Karpas-422 (cell line): ENCODE results near the gene HOXB6. TPM values are rescaled to one million over a fixed set of nuclear protein-coding genes. Genes with fewer than 3 reads are reported as not detected.

ENCODE experiments used
- DNase-seq: peaks from one replicate; pipeline ENCODE4 v3.0.0-alpha.2; 2015
- H2AFZ ChIP-seq: fragments of 200-600 bp; sonication (generic); 2 replicates; pipeline ENCODE4 v1.6.1; 2014; ENCODE audit warnings: antibody characterized with exemption, low read length, mixed read lengths
- H3K27ac ChIP-seq: fragments of 200-600 bp; sonication (generic); 2 replicates; pipeline ENCODE4 v1.5.1; 2014; ENCODE audit warnings: mild to moderate bottlenecking, low read length, moderate library complexity
- H3K27me3 ChIP-seq: fragments of 200-600 bp; sonication (generic); 2 replicates; pipeline ENCODE4 v1.6.1; 2014; ENCODE audit warnings: low read length, mixed read lengths
- H3K36me3 ChIP-seq: fragments of 200-600 bp; sonication (generic); 2 replicates; pipeline ENCODE4 v1.6.1; 2014; ENCODE audit warnings: low read length, mixed read lengths; ENCODE audit not compliant: insufficient read depth
- H3K4me1 ChIP-seq: fragments of 200-600 bp; sonication (generic); 2 replicates; pipeline ENCODE4 v1.6.1; 2014; ENCODE audit warnings: mild to moderate bottlenecking, low read length, mixed read lengths
- H3K4me2 ChIP-seq: fragments of 200-600 bp; sonication (generic); 2 replicates; pipeline ENCODE4 v1.6.1; 2014; ENCODE audit warnings: low read length, low read depth, mild to moderate bottlenecking; ENCODE audit not compliant: poor library complexity, severe bottlenecking
- H3K4me3 ChIP-seq: fragments of 200-600 bp; sonication (generic); 2 replicates; pipeline ENCODE4 v1.5.1; 2014; ENCODE audit warnings: mild to moderate bottlenecking, antibody characterized with exemption, low read length, mixed read lengths
- H3K79me2 ChIP-seq: fragments of 200-600 bp; sonication (generic); 2 replicates; pipeline ENCODE4 v1.6.1; 2014; ENCODE audit warnings: mild to moderate bottlenecking, low read length, mixed read lengths
- H3K9ac ChIP-seq: fragments of 200-600 bp; sonication (generic); 2 replicates; pipeline ENCODE4 v1.6.0; 2014; ENCODE audit warnings: low read length
- H3K9me2 ChIP-seq: fragments of 200-600 bp; sonication (generic), shearing (Covaris generic); replicated peaks from 2 replicates; pipeline ENCODE4 v1.6.0; 2014; ENCODE audit warnings: mild to moderate bottlenecking, low read length, moderate library complexity; ENCODE audit not compliant: insufficient read depth
- H3K9me3 ChIP-seq: fragments of 300-700, 200-600 bp; sonication (generic); 2 replicates; pipeline ENCODE4 v1.6.1; 2014; ENCODE audit warnings: low read length, mixed read lengths
- H4K20me1 ChIP-seq: fragments of 200-600 bp; sonication (generic); 2 replicates; pipeline ENCODE4 v1.6.1; 2014; ENCODE audit warnings: mild to moderate bottlenecking, antibody characterized with exemption, low read length, low read depth; ENCODE audit not compliant: insufficient read depth
- total RNA-seq: library from RNA; depleted of rRNA; stranded (reverse); fragments of >200 nt; shearing (Covaris generic); gene quantifications from 2 replicates; pipeline ENCODE4 v1.2.3, GENCODE V29; 2014; ENCODE audit warnings: low replicate concordance

Gene HOXB6
- total RNA-seq, 1 experiment from 2014 or later: 0.48 TPM

- no peaks in the 10 kb centered on the region for H3K9me2 ChIP-seq
- H3K27ac ChIP-seq: no peak overlapping the region
- no peaks in the 10 kb centered on the region for H3K4me1 ChIP-seq
- H3K9me3 ChIP-seq: no peaks in the 10 kb centered on the region
- no peak overlapping the region for H3K9ac ChIP-seq
- H3K27me3 ChIP-seq: no peaks in the 10 kb centered on the region
- no peak overlapping the region for H2AFZ ChIP-seq
- no peak for DNase-seq
- H3K4me2 ChIP-seq: no peak overlapping the region
- H3K79me2 ChIP-seq: no peaks in the 10 kb centered on the region
- no peaks in the 10 kb centered on the region for H4K20me1 ChIP-seq
- no peaks in the 10 kb centered on the region for H3K36me3 ChIP-seq
- no peak overlapping the region for H3K4me3 ChIP-seq
Observed at GRCh38 chr17:48566717-48567116, 38.1 kb downstream of the HOXB6 start.

GRCh38 chr17:48565925-48566710, 38.7 kb downstream of the HOXB6 start:
- H3K9ac ChIP-seq: no peak overlapping the region

GRCh38 chr17:48565022-48565554, 39.7 kb downstream of the HOXB6 start:
- H4K20me1 ChIP-seq: no peaks in the 10 kb centered on the region
- no peak overlapping the region for H3K27ac ChIP-seq
- no peak overlapping the region for H2AFZ ChIP-seq
- H3K4me1 ChIP-seq: no peaks in the 10 kb centered on the region
- no peaks in the 10 kb centered on the region for H3K9me2 ChIP-seq
- no peak overlapping the region for H3K4me3 ChIP-seq
- no peaks in the 10 kb centered on the region for H3K9me3 ChIP-seq
- no peaks in the 10 kb centered on the region for H3K36me3 ChIP-seq
- H3K9ac ChIP-seq: no peak overlapping the region
- H3K4me2 ChIP-seq: no peak overlapping the region
- H3K27me3 ChIP-seq: no peaks in the 10 kb centered on the region
- H3K79me2 ChIP-seq: no peaks in the 10 kb centered on the region
- DNase-seq: no peak

More at GRCh38 chr17:48565925-48566710, 38.7 kb downstream of the HOXB6 start:
- Histone ChIP-seq H2AFZ (no peak overlapping the region), H3K79me2 (no peaks in the 10 kb centered on the region), H3K4me1 (no peaks in the 10 kb centered on the region), H3K9me3 (no peaks in the 10 kb centered on the region), H3K27ac (no peak overlapping the region), H3K27me3 (no peaks in the 10 kb centered on the region), H3K9me2 (no peaks in the 10 kb centered on the region), H3K4me2 (no peak overlapping the region), H4K20me1 (no peaks in the 10 kb centered on the region), H3K36me3 (no peaks in the 10 kb centered on the region), H3K4me3 (no peak overlapping the region)
- DNase-seq: no peak

GRCh38 chr17:48564188-48565021, 40.4 kb downstream of the HOXB6 start:
- Histone ChIP-seq H4K20me1 (no peaks in the 10 kb centered on the region), H3K9ac (no peak overlapping the region), H3K4me1 (no peaks in the 10 kb centered on the region), H3K79me2 (no peaks in the 10 kb centered on the region), H3K9me3 (no peaks in the 10 kb centered on the region), H2AFZ (no peak overlapping the region), H3K27me3 (no peaks in the 10 kb centered on the region), H3K4me2 (no peak overlapping the region), H3K9me2 (no peaks in the 10 kb centered on the region), H3K36me3 (no peaks in the 10 kb centered on the region), H3K4me3 (no peak overlapping the region), H3K27ac (no peak overlapping the region)
- no peak for DNase-seq

GRCh38 chr17:48563867-48564187, 41.0 kb downstream of the HOXB6 start:
- no peak for DNase-seq
- Histone ChIP-seq H3K4me3 (no peak overlapping the region), H3K27ac (no peak overlapping the region), H3K4me2 (no peak overlapping the region), H3K9ac (no peak overlapping the region), H3K4me1 (no peaks in the 10 kb centered on the region), H3K27me3 (no peaks in the 10 kb centered on the region), H3K9me3 (no peaks in the 10 kb centered on the region), H4K20me1 (no peaks in the 10 kb centered on the region), H2AFZ (no peak overlapping the region), H3K36me3 (no peaks in the 10 kb centered on the region), H3K9me2 (no peaks in the 10 kb centered on the region), H3K79me2 (no peaks in the 10 kb centered on the region)

- H3K4me2 ChIP-seq: no peak overlapping the region
- no peak overlapping the region for H3K4me3 ChIP-seq
- no peak overlapping the region for H3K9ac ChIP-seq
- no peaks in the 10 kb centered on the region for H3K79me2 ChIP-seq
- no peak overlapping the region for H3K27ac ChIP-seq
- H3K27me3 ChIP-seq: no peaks in the 10 kb centered on the region
- no peaks in the 10 kb centered on the region for H3K36me3 ChIP-seq
- H3K4me1 ChIP-seq: no peaks in the 10 kb centered on the region
- DNase-seq: no peak
- no peak overlapping the region for H2AFZ ChIP-seq
- H4K20me1 ChIP-seq: no peaks in the 10 kb centered on the region
- H3K9me3 ChIP-seq: no peaks in the 10 kb centered on the region
- H3K9me2 ChIP-seq: no peaks in the 10 kb centered on the region
Observed at GRCh38 chr17:48563385-48563838, 41.4 kb downstream of the HOXB6 start.

GRCh38 chr17:48562934-48563333, 41.9 kb downstream of the HOXB6 start:
- H3K4me3 ChIP-seq: no peak overlapping the region
- H2AFZ ChIP-seq: no peak overlapping the region
- H3K27ac ChIP-seq: no peak overlapping the region
- no peaks in the 10 kb centered on the region for H3K27me3 ChIP-seq
- no peak overlapping the region for H3K4me2 ChIP-seq
- H3K79me2 ChIP-seq: no peaks in the 10 kb centered on the region
- H4K20me1 ChIP-seq: no peaks in the 10 kb centered on the region
- no peaks in the 10 kb centered on the region for H3K36me3 ChIP-seq
- DNase-seq: no peak
- no peaks in the 10 kb centered on the region for H3K4me1 ChIP-seq
- H3K9me2 ChIP-seq: no peaks in the 10 kb centered on the region
- H3K9me3 ChIP-seq: no peaks in the 10 kb centered on the region
- H3K9ac ChIP-seq: no peak overlapping the region
